Astrocyte of the cerebellum (primary cell): Measurements from ENCODE around the gene SPINK8.
"Not testable (repeated sequence)": the region's sequence is repeated elsewhere in the genome, so short reads cannot be mapped to it uniquely, and the experiment has no call there.

ENCODE experiments used
- DNase-seq: peaks from one replicate; pipeline ENCODE4 v3.0.0-alpha.2; 2011; ENCODE audit warnings: low read depth
- H3K4me3 ChIP-seq: 2 replicates; pipeline ENCODE4 v1.5.1; 2011; ENCODE audit warnings: mild to moderate bottlenecking, low read depth, low read length, moderate library complexity
- in situ Hi-C: cut with HindIII; loops from 2 replicates; pipeline ENCODE4 v1.10.0; 2017; ENCODE audit warnings: low sequenced_read_pairs
- TF ChIP-seq, protein P1 (sequence below): IDR thresholded peaks from 2 replicates; pipeline ENCODE4 v1.5.1; 2012; ENCODE audit warnings: low read length, low read depth, moderate library complexity, mild to moderate bottlenecking; ENCODE audit errors: missing control alignments

The SPINK8 gene

DNA sequence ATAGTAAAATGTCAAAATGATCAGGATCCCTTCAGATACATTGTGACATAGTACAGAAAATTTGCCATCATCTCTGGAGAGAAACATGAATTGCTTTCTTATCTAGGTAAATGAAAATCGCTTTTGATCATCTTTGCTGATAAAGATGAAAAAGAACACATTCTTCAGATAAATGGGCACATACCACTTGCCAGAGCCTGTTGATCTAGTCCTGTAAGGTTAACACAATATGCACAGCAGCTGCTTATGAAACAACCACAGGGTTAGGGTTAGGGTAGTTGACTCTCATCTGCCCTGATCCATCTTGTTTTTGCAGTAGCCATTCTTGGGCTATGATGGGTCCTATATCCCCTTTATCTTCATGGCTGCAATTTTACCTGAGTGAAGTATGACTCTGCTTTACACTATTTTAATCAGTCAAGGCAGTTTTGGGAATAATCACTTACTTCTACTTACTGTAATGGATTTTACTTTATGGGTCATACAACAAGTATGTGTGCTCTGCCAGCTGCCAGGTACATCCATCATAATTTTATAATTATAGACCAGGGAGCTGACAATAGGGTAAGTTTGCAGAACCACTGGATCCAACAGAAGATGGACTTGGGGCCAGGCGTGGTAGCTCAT, 12.6 kb upstream of the SPINK8 start:
- no peak for DNase-seq
- H3K4me3 ChIP-seq, result no peak overlapping the region
- TF ChIP-seq, protein P1, sequence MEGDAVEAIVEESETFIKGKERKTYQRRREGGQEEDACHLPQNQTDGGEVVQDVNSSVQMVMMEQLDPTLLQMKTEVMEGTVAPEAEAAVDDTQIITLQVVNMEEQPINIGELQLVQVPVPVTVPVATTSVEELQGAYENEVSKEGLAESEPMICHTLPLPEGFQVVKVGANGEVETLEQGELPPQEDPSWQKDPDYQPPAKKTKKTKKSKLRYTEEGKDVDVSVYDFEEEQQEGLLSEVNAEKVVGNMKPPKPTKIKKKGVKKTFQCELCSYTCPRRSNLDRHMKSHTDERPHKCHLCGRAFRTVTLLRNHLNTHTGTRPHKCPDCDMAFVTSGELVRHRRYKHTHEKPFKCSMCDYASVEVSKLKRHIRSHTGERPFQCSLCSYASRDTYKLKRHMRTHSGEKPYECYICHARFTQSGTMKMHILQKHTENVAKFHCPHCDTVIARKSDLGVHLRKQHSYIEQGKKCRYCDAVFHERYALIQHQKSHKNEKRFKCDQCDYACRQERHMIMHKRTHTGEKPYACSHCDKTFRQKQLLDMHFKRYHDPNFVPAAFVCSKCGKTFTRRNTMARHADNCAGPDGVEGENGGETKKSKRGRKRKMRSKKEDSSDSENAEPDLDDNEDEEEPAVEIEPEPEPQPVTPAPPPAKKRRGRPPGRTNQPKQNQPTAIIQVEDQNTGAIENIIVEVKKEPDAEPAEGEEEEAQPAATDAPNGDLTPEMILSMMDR, result no peak
- in situ Hi-C loops, result no loop called here

DNA sequence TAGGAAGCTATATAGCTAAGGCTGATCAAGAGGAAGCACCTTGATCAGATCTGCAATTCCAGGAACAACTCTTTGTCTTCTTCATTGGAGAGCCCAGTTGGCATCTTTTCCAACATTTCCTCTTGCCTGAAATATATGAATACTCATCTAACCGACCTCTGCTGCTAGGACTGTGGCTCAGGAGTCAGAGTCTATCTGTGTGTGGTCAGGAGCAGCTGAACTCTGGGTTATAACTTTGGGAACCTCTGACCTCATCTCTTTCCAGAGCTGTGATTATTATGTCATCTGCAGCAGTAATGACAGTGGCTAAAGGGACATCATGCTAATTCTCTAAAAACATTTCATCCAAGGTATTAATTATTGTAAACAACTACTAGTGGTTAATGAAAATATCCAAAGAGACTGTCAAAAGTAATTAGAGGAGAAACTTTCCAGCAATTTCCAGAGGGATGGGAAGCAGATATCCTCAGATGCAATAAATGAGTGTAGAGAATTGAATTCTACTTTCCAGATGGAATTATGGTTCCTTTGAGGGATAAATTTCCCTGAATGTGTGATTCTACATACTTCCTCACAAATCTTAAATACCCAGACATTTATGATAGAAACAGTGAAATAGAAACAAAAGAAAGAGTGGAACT, 11.5 kb upstream of the SPINK8 start:
- TF ChIP-seq, protein P1, result no peak
- H3K4me3 ChIP-seq, result no peak overlapping the region
- DNase-seq, result no peak
- in situ Hi-C loops, result no loop called here

DNA sequence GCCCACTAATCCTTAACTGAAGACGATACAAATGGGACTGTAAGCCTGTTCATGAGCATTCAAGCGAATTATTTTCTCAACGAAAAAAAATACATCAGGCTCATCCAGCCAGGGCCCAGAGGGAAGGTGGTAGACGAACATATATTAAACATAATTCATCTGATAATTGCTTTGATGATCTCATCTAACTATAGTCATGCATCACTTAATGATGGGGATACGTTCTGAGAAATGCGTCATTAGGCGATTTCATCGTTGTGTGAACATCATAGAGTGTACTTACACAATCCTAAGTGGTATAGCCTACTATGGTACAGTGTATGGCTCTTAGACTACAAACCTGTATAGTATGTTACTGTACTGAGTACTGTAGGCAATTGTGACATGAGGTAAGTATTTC, 10.0 kb upstream of the SPINK8 start:
- in situ Hi-C loops, result no loop called here
- no peak overlapping the region for H3K4me3 ChIP-seq
- no peak for DNase-seq

DNA sequence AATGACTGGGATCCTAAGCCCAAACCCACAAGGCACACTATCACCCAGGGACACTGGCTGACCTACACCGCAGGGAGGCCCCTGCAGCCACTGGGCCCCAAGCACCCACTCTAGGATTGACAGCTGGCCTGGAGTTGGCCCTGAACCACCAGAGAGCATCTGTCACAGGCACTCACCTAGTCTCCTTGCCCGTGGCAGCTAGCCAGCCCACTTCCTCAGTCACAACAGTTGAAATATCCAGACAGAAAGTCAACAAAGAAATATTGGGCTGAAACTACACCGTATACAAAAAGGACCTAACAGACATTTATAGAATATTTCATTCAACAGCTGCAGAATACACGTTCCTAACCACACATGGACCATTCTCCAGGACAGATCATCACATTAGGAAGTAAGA, 5.2 kb upstream of the SPINK8 start:
- in situ Hi-C loops, result no loop called here
- DNase-seq, result no peak
- no peak overlapping the region for H3K4me3 ChIP-seq
- TF ChIP-seq, protein P1, result no peak

More for the DNA sequence above, 10.0 kb upstream of the SPINK8 start:
- TF ChIP-seq, protein P1, result no peak

- H3K4me3 ChIP-seq, in situ Hi-C loops, DNase-seq: not testable (repeated sequence)
Observed at GRCh38 chr3:48337536-48337935, 4.1 kb upstream of the SPINK8 start.

DNA sequence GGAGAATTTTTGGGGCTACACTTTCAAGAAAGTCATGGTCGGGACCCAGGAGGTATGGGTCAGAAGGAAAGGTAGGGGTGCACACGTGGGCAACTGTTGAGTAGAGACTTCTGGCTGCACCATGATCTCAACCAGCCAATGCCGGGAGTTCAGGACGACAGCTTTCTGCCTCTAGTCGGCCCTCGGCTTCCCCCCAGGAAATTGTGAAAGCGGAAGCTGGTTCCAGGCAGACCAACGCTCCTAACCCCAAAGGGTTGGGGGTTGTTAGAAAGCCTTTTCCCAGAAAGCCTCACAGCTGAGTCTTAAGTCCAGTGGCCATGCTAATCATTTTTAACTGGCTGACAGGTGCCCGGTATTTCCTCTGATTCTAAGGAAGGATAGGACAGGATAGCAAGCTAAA, 1.8 kb upstream of the SPINK8 start:
- H3K4me3 ChIP-seq, DNase-seq, in situ Hi-C loops: not testable (repeated sequence)

DNA sequence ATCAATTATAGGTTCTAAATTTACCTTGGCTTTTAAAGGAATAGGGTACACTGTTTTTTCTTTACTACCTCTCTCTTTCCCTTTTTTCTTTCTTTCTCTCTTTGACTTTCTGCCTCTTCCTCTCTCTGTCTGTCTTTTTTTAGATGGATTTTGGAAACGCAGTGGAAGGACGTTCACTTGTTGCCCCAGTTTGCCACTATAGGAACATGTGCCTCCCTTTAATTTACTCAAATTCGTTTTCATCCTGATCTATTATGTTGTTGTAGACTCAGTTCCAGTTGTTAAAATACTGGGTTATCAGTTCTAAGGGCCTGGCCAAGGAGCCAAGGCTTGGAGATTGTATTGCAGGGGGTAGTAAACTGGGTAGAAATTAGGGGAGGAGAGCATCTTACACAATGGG, 1.1 kb upstream of the SPINK8 start:
- no peak overlapping the region for H3K4me3 ChIP-seq
- TF ChIP-seq, protein P1, result no peak
- in situ Hi-C loops, result no loop called here
- DNase-seq, result no peak

GRCh38 chr3:48331706-48332435, 1.6 kb downstream of the SPINK8 start:
- in situ Hi-C loops, H3K4me3 ChIP-seq, DNase-seq: not testable (repeated sequence)
